GM19023 (cell line): ENCODE results near the gene TEKT1.
"Not testable (repeated sequence)": the region's sequence is repeated elsewhere in the genome, so short reads cannot be mapped to it uniquely, and the experiment has no call there.

ENCODE experiments used
- ATAC-seq: cut with Tn5 transposase; IDR thresholded peaks from one replicate; pipeline ENCODE4 v1.9.1; 2021; ENCODE audit warnings: mild to moderate bottlenecking, moderate library complexity; ENCODE audit not compliant: unreplicated experiment

Gene TEKT1

GRCh38 chr17:6831661-6832263 is at the start of gene TEKT1:
TEKT1 (minus strand) TSS chr17:6831729; CDS start chr17:6830376, 1,353 bp downstream.
- ATAC-seq, result no peak

GRCh38 chr17:6879221-6879975 is 47.9 kb upstream of the TEKT1 start:
- not testable (repeated sequence) for ATAC-seq

GRCh38 chr17:6875276-6875675 is 43.7 kb upstream of the TEKT1 start:
- not testable (repeated sequence) for ATAC-seq

GRCh38 chr17:6872936-6873335 is 41.4 kb upstream of the TEKT1 start:
- no peak for ATAC-seq

- ATAC-seq, result no peak
Measured at GRCh38 chr17:6870841-6871240, 39.3 kb upstream of the TEKT1 start.

- no peak for ATAC-seq
Measured at GRCh38 chr17:6868582-6868981, 37.1 kb upstream of the TEKT1 start.

- no peak for ATAC-seq
Measured at GRCh38 chr17:6867849-6868248, 36.3 kb upstream of the TEKT1 start.

- ATAC-seq, result no peak
Measured at GRCh38 chr17:6862825-6863224, 31.3 kb upstream of the TEKT1 start.

- ATAC-seq, result no peak
Measured at GRCh38 chr17:6862122-6862521, 30.6 kb upstream of the TEKT1 start.

GRCh38 chr17:6857904-6858303 is 26.4 kb upstream of the TEKT1 start:
- no peak for ATAC-seq

- no peak for ATAC-seq
Measured at GRCh38 chr17:6857336-6857735, 25.8 kb upstream of the TEKT1 start.

GRCh38 chr17:6856051-6856450 is 24.5 kb upstream of the TEKT1 start:
- ATAC-seq, result no peak

- no peak for ATAC-seq
Measured at GRCh38 chr17:6853764-6854442, 22.4 kb upstream of the TEKT1 start.

GRCh38 chr17:6848545-6849179 is 17.1 kb upstream of the TEKT1 start:
- not testable (repeated sequence) for ATAC-seq

GRCh38 chr17:6846138-6846537 is 14.6 kb upstream of the TEKT1 start:
- ATAC-seq, result not testable (repeated sequence)

GRCh38 chr17:6844406-6844805 is 12.9 kb upstream of the TEKT1 start:
- not testable (repeated sequence) for ATAC-seq

- no peak for ATAC-seq
Measured at GRCh38 chr17:6843241-6843880, 11.8 kb upstream of the TEKT1 start.

- not testable (repeated sequence) for ATAC-seq
Measured at GRCh38 chr17:6841769-6842168, 10.2 kb upstream of the TEKT1 start.

GRCh38 chr17:6830383-6830986 is 1.0 kb downstream of the TEKT1 start:
- ATAC-seq, result no peak

GRCh38 chr17:6823011-6823442 is 8.5 kb downstream of the TEKT1 start:
- ATAC-seq, result no peak
